Measurements from ENCODE around the gene B4GALT5.
A peak's percentile ranks its signal among the peaks of the same experiment; 100 is the strongest.

The B4GALT5 gene

DNA sequence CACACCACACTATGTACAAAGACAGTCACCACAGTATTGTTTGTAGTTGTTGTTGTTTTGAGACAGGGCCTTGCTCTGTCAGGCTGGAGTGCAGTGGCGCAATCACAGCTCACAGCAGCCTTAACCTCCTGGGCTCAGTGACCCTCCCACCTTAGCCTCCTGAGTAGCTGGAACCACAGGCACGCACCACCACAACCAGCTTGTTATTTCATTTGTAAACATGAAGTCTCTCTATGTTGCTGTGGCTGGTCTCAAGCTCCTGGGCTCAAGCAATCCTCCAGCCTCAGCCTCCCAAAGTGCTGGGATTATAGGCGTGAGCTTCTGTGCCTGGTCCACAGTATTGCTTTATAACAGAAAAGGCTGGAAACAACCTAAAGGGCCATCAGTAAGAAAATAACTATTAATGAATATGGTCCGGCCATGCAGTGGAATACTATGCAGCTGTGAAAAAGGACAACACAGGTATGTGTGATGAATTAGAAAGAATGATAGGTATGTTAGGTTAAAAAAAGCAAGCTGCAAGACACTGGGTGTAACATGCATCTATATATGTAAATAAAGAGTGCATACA is 115.8 kb downstream of the B4GALT5 start:
- no peak for DNase-seq

DNA sequence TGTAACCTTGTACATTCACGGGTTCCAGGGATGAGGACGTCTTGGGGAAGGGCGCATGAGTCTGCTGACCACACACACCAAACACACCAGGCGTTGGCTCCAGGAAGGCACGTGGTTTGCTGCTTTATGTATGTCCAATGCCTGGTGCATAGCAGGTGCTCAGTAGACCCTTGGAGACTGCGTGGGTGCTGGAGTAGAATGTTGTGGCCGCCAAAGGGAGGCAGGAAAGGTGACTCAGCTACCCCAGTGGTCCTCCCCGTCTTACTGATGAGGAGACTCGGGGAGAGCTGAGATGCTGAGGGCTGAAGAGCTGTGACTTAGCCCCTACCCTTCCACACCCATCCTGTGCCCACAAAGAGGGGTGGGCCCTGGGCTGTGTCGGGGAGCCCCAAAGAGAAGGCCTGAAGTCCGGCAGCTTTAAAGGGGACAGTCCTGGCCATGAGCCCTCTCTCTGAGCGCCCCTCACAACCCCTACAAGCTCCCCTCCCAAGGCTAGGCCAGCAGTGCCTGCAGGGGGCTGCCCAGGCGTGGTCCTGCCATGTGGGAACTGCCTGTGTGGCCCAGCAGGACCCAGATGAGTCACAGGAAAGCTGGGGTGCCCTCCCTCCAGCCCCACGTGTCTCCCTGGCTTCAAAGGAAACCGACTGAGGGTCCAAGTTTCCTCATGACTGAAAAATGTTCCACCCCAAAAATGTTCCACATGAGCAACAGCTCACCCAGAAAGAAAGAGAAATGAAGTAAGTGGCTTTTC is 117.7 kb downstream of the B4GALT5 start:
- no peak for DNase-seq

DNA sequence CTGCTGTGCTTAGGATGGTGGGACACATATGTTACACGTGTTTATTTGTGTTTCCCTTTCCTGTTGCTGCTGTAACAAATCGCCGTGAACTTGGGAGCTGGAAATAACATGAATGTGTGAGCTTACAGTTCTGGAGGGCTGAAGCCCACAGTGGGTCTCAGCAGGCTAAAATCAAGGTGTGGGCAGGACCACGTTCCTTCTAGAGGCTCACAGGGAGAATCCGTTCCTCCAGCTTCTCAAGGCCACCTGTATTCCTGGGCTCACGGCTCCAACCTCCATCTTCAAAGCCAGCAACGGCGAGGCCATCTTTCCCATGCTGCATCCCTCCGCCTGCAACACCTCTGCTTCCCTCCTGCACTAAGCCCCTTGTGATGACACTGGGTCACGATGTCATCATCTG is 118.3 kb downstream of the B4GALT5 start:
- no peak for DNase-seq

DNA sequence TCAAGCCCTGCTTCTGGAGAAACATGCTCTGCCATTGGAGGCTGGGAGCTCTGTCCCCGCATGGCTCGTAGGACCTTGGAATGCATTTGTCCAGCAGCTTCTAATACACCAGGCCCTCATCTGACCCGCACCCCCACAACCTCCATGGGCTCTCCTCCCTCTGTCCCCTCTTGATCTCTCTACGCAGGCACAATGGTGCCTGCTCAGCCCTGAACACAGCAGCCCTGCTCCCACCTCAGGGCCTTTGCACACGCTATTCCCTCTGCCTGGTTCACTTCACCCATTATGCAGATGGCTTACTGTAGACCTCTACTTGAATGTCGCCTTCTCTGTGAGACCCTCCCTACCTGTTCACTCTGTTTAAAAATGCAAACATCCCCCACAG is 118.8 kb downstream of the B4GALT5 start:
- DNase-seq, result no peak

DNA sequence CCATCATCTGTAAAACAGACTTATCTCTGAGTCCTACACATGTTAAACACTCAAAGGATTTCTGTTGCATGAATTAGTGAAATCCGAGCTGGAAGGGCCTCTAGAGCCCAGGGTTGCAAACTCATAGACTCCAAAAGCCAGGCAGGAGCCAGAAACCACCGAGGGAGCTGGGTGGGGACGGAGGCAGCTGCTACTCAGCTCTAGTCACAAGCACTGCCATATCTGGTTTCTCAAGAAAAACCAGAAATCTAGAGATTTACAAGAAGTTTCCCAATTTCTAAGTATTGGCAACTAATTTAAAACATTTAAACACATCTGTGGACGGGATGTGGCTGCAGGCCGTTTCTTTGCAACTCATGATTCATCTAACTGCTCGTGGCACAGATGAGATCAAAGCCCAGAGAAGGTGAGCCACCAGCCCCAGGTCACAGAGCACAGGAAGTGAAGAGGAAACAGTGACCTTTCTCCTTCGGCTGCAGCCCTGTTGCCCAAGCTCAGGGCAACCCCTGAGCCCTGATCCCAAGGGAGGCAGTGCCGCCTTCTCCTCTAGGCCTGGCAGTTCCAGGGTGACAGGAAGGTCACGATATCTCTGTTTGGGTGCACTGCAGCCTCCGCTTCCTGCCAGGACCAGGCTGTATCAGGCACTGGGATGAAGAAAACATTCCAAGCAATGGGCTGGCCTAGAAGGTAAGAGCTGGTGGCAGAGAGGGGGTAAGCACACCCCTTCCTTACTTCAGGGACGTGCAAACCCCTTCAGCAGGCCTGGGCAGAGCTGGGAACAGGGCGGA is 119.3 kb downstream of the B4GALT5 start:
- DNase-seq, result peak; percentile 71

DNA sequence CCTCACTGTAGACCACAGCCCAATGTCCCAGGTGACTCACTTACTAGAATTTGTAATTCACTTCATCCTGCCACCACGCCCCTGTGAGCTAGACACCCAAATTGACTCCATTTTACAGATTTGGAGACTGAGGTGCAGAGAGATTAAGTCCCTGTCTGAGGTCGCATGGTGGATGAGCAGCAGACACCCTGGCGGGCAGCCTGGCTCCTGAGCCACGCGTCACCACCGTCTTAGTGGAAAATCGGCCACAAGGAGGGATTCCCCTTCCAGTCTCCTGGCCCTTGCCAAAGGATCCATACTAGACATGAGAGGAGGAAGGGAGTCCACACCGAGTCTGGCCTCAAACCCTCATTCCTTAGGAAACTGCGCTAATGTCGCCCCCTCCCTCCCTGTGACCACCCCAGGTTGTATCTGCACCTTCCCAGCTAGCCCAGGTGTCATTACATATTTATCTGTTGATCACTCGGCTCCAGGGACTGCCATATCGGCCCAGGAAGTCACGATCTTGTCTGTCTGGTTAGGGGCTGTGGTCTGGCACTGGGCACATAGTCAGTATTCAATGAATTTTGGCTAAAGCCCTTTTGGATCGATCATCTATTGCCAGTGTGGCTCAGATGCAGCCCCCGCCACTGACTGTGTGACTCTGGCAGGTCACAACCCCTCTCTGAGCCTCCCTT is 120.1 kb downstream of the B4GALT5 start:
- no peak for DNase-seq

DNA sequence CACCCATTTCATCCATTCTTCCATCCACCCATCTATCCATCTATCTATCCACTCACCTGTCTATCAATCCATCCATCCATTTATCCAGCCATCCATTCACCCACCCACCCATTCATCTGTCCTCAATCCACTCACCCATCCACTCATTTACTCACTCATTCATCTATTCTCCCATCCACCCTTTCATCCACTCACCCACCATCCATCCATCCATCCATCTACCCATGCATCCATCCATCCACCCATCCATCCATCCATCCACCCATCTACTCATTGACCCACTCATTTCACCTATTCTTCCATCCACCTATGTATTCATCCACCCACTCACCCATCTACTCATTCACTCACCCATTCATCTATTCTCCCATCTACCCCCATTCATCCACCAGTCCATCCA is 121.6 kb downstream of the B4GALT5 start:
- DNase-seq, result no peak

DNA sequence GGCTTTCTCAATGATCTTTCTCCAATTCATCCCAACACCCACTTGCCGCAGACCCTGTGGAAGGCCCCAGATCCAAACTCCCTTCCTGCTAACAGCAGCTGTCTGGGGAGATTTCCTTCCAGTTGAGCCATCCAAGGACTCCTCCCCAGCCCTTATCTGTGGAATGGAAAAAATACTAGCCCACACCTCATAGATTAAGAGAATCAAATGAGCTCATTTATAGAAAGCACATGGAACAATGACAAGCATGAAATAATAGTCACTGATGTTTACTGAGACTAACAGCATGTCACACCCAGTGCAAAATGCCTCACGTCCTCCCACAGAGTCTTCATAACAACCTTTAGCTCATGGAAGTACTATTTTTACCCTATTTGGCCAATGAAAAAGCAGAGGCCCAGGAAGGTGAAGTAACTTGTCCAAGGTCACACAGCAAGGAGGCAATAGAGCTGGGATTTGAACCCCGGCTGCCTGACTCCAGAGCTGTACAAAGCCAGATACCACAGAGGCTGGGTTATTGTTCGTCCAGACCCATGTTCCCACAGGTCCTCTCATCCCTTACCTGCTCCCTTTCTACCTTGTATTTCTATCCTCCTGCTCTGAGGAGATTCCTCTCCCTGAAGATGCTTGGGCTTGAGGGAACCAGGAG is 122.3 kb downstream of the B4GALT5 start:
- no peak for DNase-seq

DNA sequence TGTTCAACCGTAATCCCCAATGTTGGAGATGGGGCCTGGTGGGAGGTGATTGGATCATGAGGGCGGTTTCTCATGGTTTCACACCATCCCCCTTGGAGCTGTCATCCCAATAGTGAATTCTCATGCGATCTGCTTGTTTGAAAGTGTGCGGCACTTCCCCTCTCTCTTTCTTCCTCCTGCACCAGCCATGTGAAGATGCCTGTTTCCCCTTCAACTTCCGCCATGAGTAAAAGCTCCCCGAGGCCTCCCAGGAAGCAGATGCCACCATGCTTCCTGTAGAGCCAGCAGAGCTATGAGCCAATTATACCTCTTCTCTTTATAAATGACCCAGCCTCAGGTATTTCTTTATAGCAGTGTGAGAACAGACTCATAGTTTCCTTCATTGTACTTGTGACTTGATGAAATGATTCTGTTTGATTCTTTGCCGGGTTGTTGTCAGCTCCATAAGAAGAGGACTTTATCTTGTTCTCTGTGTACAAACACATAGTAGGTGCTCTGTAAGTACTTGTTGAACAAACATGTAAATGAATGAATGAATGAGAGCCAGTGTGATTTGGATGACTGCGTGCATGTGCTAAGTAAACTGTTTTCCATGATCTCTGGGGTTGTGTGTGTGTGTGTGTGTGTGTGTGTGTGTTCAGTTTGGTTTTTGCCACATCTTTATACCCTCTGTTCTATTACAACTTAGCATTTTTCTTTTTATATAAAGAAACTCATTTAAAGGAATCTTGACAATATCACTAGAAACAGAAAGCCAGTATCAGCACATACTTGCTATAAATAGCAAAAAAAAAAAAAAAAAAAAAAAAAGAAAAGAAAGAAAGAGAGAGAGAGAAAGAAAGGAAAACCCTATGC is 123.3 kb downstream of the B4GALT5 start:
- DNase-seq, result no peak

DNA sequence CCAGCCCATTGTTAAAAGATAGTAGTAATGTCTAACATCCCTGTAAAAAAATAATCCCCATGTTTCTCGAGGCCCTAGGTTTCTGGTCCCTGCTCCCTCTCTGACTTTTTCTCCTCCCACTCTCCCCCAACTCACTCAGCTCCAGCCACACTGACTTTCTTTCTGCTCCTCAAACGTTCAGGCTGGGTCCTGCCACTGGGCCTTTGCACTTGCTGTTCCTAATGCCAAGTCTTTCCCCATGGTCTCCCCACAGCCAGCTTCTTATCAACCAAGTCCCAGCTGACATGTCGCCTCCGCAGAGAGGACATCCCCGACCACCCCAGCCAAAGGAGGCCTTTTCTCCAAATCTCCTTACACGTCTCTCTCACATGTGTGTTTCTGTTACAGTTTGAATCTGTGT is 123.9 kb downstream of the B4GALT5 start:
- DNase-seq, result no peak

DNA sequence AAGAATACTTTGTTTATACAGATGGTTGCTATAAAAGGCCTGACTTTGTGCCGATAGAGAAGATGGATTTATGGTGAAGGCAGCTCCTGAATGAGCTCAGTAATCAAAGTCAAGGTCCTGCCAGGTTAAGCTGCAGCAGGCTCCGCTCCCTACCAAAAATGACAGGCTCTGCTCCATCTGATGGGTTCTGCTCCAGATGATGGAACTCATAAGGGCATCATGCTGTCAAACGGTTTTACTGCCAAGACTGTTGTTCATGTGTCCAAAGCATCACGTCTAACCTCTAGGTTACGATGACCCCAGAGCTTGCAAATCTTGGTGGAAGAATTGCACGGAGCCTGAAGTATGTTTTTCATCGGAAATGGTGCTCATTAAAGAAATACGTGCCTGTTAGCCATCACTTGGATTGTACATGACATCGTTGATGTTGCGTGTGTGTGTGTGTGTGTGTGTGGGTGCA is 126.5 kb downstream of the B4GALT5 start:
- no peak for DNase-seq

DNA sequence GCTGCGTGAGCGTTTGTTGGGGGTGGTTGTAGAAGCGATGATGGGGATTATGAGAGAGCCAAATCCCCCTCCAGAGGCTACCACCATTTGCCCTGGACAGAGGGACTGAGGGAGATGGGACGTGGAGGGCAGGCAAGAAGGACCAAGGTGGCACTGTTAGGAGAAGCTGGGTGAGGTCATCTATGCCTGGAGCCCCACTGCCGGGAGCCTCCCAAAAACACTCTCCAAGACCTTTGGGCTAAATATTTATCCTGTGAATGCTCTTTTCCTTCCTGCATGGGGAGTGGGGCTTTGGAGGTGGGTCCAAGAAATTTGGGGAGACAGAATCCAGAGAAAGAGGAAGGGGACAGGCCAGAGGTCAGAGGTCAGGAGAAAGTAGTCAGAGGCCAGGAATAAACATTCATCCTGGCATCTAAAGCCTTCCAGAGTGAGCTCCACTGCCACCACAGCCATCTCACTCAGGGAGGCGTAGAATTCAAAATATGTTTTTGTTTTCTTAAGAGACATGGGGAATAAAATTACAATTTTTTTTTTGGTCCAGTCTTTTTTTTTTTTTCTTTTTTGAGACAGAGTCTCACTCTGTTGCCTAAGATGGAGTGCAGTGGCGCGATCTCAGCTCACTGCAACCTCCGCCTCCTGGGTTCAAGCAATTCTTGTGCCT is 128.0 kb downstream of the B4GALT5 start:
- no peak for DNase-seq

DNA sequence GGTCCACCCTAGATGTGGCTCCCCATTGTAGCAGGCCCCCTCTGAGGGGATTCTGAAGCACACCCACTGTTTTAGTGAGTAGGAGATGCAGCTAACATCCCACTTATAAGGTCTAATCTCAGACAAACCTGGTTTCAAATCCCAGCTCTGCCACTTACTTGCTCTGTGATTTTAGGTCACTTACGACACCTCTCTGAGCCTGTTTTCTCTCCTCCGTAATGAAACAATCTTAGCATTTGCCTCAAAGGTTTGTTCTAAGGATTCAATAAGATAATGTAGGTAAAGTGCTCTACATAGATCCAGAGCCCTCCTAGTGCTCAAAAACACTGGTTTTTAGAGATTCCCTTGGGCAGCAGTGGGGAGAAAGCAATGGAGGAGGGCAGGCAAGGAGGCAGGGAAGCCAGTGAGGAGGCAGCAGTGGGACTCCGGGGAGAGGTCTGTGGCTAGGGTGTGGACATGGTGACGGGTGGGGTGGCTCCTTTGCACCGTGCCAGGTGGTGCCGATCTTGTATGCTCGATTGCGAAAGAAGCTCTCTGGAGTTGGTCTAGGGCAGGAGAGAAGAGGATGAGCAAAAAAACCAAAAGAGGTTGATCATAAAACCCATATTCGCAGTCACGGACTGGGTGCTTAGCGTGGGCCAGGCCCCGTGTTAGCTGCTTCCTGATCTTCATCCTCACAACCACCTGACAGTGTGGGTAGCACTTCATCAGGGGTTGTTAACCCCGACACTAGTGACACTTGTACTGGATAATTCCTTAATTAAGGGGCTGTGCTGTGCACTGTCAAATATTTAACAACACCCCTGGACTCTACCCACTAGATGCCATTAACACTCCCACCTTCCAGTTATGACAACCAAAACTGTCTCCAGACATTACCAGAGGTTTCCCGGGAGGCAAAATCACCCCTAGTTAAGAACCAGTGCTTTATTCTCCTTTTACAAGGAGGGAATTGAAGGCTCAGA is 129.0 kb downstream of the B4GALT5 start:
- no peak for DNase-seq

DNA sequence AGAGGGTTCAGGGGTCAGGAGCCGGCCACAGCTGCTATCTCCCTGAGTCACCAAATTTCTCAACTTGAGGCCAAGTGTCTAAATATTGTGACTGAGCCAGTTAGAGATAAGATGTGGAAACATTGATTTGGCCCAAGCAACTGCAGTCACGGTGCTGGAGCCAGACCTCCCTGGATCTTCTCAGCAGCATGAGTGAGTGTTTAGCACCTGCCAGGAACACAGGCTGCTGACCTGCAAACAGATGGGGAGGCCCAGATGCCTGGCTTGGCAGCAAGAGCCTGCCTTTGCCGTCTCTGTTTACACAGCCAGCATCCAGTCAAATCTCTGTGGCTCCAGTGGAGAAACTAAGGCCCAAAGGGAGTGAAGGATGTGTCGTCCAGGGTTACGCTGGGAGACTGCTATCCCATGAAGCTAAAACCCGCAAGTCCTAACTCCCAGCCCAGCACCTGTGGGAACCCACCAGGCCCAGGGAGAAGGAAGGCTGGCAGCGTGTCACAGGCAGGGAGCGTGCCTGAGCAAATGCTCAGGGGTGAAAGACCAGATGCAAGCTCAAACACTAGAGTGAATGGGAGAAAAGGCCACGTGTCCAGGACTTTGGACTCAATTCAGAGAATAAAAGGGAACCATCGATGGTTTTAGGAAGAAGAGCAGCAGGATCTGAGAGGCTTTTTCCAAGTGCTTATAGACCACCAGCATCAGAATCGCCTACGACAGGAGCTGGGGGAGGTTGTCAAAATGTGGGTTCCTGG is 129.8 kb downstream of the B4GALT5 start:
- no peak for DNase-seq

DNA sequence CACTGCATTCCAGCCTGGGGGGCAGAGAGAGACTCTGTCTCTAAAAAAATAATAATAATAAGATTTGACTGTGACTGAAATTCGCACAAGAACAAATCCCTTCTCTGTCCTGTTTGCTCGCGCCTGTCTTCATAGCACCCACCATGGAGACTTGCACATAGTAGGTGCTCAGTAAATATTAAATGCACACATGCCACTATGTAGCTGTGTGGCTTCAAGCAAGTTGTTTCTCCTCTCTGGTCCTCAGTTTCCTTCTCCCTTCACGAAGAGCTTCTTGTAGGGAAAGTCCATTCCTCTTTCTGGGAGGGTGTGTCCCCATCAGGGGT is 130.4 kb downstream of the B4GALT5 start:
- DNase-seq, result no peak

Data from GOT3 (cell line).